ENCODE results near the gene MPRIP.

GRCh38 chr17:17201271-17201670 lies 159.0 kb downstream of the MPRIP start:
- TF ChIP-seq CTCF (optimal IDR thresholded peaks at IDR 0.05 in 1 of 3, IDR thresholded peaks at IDR 0.05 in 1 of 3, conservative IDR thresholded peaks at IDR 0.05 in 1 of 3; ENCODE audit: extremely low read depth in 1 of 3, insufficient read depth in 2 of 3, low read length in 3 of 3) (no peak), EZH2 (IDR thresholded peaks at IDR 0.05; ENCODE audit: low read length) (no peak)
